Transverse colon (tissue), 4 donors: ENCODE results near the gene ARRDC5.

Source experiments
- CTCF ChIP-seq, 5 experiments: fragments of 200-600 bp in 3 of 5; fragments of 450-650 bp in 2 of 5; sonication (generic) in 3 of 5; IDR thresholded peaks; 1 replicate in 2 of 5; 2 replicates in 3 of 5; pipeline ENCODE4 v1.5.1; 2016 to 2017; ENCODE audit warnings: antibody characterized with exemption in 5 of 5, inconsistent platforms in 3 of 5, mild to moderate bottlenecking in 2 of 5, moderate library complexity in 1 of 5
- EP300 ChIP-seq: sonication (generic); formaldehyde crosslinking; IDR thresholded peaks from one replicate; pipeline ENCODE4 v1.6.1; 2017; ENCODE audit warnings: antibody characterized with exemption, low read depth
- POLR2A ChIP-seq: fragments of 450-650 bp; IDR thresholded peaks from one replicate; pipeline ENCODE4 v1.6.1; 2016; ENCODE audit warnings: antibody characterized with exemption, mild to moderate bottlenecking, moderate library complexity
- POLR2AphosphoS5 ChIP-seq, 3 donors: sonication (generic); formaldehyde crosslinking; IDR thresholded peaks; one replicate each; pipeline ENCODE4 v1.6.1; 2016; ENCODE audit warnings: antibody characterized with exemption in 3 of 3

GRCh38 chr19:4889034-4889815 is 13.5 kb downstream of the ARRDC5 start:
- TF ChIP-seq CTCF (IDR thresholded peaks at IDR 0.05): no peak
- TF ChIP-seq POLR2AphosphoS5 (IDR thresholded peaks at IDR 0.05): no peak
- TF ChIP-seq POLR2A: no peak
- no peak for TF ChIP-seq EP300
